A375 (cell line): Measurements from ENCODE around the gene TNRC6A. TPM values are rescaled to one million over a fixed set of nuclear protein-coding genes. Genes with fewer than 3 reads are reported as not detected.

Source experiments
- total RNA-seq: library from RNA; depleted of rRNA; stranded (reverse); fragments of >200 nt; shearing (Covaris generic); gene quantifications from 2 replicates; pipeline ENCODE4 v1.2.3, GENCODE V29; 2014; rRNA removed

The TNRC6A gene
- 24.1 and 24.7 TPM in 2 replicates for total RNA-seq

GRCh38 chr16:24729243-24729950 is at the start of gene TNRC6A:
Gene TNRC6A (plus strand): TSS chr16:24729651. CDS start chr16:24729842, 191 bp downstream.

GRCh38 chr16:24845726-24846547 is 116.5 kb downstream of the TNRC6A start, which contains the start of gene SLC5A11:
Gene SLC5A11 (plus strand): TSS chr16:24845963. CDS start chr16:24858644, 12,681 bp downstream.

Other genes starting within 250 kb of the TNRC6A start
- gene RBBP6, start 190.1 kb upstream of the TNRC6A start, total RNA-seq = 21.6 and 27.1 TPM in 2 replicates
- 0.19 TPM in 1 of 2 replicates, not detected in the other for gene SLC5A11, start 116.3 kb downstream of the TNRC6A start, total RNA-seq